ENCODE results near the gene CBS.
"Not testable (repeated sequence)": the region's sequence is repeated elsewhere in the genome, so short reads cannot be mapped to it uniquely, and the experiment has no call there.

Gene CBS

DNA sequence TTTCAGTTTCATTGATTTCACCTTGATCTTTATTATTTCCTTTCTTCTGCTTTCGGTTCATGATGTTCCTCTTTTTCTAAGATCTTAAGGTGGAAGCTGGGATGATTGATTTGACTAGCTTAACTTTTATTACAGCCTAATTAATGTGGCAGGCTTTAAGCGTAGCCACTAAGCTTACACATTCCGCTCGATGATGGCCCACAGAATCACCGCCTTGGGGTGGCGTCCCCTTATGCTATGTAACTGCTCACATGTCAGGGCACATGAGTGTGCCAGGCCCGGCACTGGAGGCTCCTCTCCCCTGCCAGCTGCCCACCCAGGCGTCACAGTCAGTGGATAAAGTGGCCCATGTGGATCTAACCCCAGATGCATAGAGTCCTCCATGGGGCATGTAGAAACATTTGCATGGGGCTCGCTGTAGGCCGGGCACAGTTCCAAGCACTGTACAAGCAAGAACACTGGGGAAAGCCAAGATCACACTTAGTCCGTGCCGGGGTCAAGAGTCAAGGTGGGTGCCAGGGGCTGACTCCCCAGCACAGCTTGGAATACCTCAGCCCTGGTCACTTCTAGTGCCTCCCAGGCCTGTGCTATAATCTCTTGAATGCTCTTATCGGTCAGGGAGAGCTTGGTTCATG, 59.6 kb downstream of the CBS start:
- Histone ChIP-seq H3K4me3 (ENCODE audit: low read length) (no peak overlapping the region), H3K27me3 (ENCODE audit: control insufficient read depth, insufficient read depth, low read length) (no peaks in the 10 kb centered on the region), H3K36me3 (ENCODE audit: control insufficient read depth, insufficient read depth, low read length) (peaks cover 23% of the 10 kb centered on the region), H3K27ac (ENCODE audit: low read depth, low read length) (no peak overlapping the region), H3K9ac (ENCODE audit: low read length) (no peak overlapping the region), H3K4me1 (ENCODE audit: control insufficient read depth, insufficient read depth, low read length) (no peaks in the 10 kb centered on the region)

DNA sequence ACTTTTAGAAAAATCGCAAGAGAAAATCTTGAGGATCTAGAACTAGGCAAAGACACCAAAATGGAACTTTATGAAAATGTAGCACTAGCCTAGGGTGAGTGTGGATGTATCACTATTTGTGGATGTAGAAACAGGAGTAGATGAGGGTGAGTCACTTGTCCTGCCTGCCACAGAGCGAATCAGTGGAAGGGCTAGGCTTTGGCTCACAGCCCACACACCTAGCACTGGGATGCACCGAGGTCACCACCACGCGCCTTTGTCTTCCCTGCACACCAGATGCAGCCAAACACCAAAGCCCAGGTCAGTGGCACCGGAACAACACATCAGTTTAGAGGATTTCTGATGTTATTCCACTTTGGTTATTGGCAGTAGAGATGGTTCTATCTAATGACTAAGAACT, 63.0 kb downstream of the CBS start:
- Histone ChIP-seq H3K27ac (ENCODE audit: low read depth, low read length) (no peak overlapping the region), H3K4me3 (ENCODE audit: low read length) (no peak overlapping the region), H3K9ac (ENCODE audit: low read length) (no peak overlapping the region), H3K4me1 (ENCODE audit: control insufficient read depth, insufficient read depth, low read length) (no peaks in the 10 kb centered on the region), H3K36me3 (ENCODE audit: control insufficient read depth, insufficient read depth, low read length) (peaks cover 19% of the 10 kb centered on the region), H3K27me3 (ENCODE audit: control insufficient read depth, insufficient read depth, low read length) (no peaks in the 10 kb centered on the region)

DNA sequence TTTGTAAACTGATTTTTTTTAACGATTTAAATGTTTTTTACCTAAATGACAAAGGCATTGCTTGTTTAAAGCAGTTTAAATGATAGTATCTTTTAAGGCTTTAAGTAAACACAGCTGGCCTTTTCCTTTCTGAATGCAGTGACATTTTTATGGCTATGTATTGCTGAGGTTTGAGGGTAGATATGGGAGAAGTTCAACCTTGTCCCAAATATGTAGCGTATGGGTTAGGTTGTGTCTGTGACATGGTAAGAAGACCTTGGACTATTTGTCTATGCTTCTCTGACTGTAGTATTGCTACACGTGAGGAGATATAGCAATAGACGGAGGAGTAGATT, 68.8 kb downstream of the CBS start:
- H3K27ac ChIP-seq (ENCODE audit: low read depth, low read length), result no peak overlapping the region
- H3K4me1 ChIP-seq (ENCODE audit: control insufficient read depth, insufficient read depth, low read length), result no peaks in the 10 kb centered on the region
- peaks cover 10% of the 10 kb centered on the region for H3K36me3 ChIP-seq (ENCODE audit: control insufficient read depth, insufficient read depth, low read length)
- H3K4me3 ChIP-seq (ENCODE audit: low read length), result no peak overlapping the region
- no peaks in the 10 kb centered on the region for H3K27me3 ChIP-seq (ENCODE audit: control insufficient read depth, insufficient read depth, low read length)
- no peak overlapping the region for H3K9ac ChIP-seq (ENCODE audit: low read length)

DNA sequence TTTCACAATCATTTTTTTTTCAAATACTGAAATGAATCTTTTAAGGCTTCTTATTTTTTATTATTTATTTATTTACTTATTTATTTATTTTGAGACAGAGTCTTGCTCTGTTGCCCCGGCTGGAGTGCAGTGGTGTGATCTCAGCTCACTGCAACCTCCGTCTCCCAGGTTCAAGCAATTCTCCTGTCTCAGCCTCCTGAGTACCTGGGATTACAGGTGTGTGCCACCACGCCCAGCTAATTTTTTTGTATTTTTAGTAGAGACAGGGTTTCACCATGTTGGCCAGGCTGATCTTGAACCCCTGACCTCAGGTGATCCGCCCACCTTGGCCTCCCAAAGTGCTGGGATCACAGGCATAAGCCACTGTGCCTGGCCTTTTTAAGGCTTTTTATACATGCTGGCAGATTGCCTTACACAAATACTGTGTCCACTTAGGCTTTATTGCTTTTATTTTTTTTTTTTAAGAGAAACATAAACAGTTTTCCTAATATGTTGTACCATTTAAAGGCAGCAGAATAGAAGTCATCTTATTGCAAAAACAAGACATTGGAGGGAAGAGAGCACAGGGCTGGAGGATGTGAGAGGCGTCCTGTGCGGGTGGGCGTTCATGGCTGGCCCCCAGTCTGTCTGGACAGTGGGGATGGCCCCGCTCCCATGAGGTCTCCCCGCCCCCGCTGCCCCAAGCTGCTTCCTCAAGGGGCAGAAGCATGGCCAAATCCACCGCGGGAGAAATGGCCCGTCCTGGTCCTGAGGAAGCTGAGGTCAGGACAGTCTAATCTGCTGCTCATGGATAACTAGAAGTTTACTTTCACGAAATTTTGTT, 69.4 kb downstream of the CBS start:
- H3K36me3 ChIP-seq (ENCODE audit: control insufficient read depth, insufficient read depth, low read length); H3K9ac ChIP-seq (ENCODE audit: low read length); H3K27me3 ChIP-seq (ENCODE audit: control insufficient read depth, insufficient read depth, low read length); H3K4me3 ChIP-seq (ENCODE audit: low read length); H3K4me1 ChIP-seq (ENCODE audit: control insufficient read depth, insufficient read depth, low read length); H3K27ac ChIP-seq (ENCODE audit: low read depth, low read length): not testable (repeated sequence)

DNA sequence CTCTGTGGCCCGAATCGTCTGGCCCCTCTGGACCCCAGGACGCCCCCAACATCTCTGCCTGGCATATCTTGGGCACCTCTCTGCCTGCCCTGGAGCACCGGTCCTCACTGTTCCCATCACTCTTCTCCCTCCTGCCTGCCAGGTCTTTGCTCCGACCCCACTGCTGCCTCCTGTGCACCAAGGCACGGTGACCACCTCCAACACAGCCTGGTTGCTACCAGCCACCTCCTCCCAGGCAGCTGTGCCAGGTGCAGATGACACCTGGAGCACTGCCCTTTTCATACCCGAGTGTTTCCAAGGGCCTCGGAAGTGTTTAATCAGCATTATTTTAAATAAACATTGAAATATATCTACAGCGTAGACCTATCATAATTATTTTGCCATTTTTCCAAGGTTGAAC, 70.0 kb downstream of the CBS start:
- peaks cover 4% of the 10 kb centered on the region for H3K36me3 ChIP-seq (ENCODE audit: control insufficient read depth, insufficient read depth, low read length)

DNA sequence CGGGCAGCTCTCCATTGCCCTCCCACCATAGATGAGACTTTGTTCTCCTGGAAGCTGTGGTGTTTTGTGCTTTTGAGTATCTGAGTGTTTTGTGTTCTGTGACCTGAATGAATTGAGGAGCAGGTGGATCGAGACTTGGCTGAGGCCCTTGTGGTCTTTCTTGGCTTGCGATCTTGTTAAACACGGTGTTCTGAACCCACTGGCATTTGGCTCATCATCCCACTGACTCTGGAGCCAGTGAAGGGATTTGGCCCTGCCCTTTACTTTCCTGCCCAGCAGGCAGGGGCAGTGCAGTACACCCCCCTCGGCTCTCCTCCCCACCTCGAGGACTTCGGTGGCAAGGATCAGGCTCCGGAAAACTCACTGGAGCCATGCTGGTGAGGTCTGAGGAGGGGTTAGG, 70.7 kb downstream of the CBS start:
- no peak overlapping the region for H3K9ac ChIP-seq (ENCODE audit: low read length)
- H3K36me3 ChIP-seq (ENCODE audit: control insufficient read depth, insufficient read depth, low read length), result peaks cover 4% of the 10 kb centered on the region
- H3K27me3 ChIP-seq (ENCODE audit: control insufficient read depth, insufficient read depth, low read length), result no peaks in the 10 kb centered on the region
- no peak overlapping the region for H3K4me3 ChIP-seq (ENCODE audit: low read length)
- peaks cover 8% of the 10 kb centered on the region for H3K4me1 ChIP-seq (ENCODE audit: control insufficient read depth, insufficient read depth, low read length)
- H3K27ac ChIP-seq (ENCODE audit: low read depth, low read length), result no peak overlapping the region

More for the DNA sequence above, 70.0 kb downstream of the CBS start:
- peaks cover 8% of the 10 kb centered on the region for H3K4me1 ChIP-seq (ENCODE audit: control insufficient read depth, insufficient read depth, low read length)
- no peak overlapping the region for H3K27ac ChIP-seq (ENCODE audit: low read depth, low read length)
- H3K4me3 ChIP-seq (ENCODE audit: low read length), result no peak overlapping the region
- no peaks in the 10 kb centered on the region for H3K27me3 ChIP-seq (ENCODE audit: control insufficient read depth, insufficient read depth, low read length)
- H3K9ac ChIP-seq (ENCODE audit: low read length), result no peak overlapping the region
